ENCODE results near the gene MATN1.

MATN1 gene

GRCh38 chr1:30693366-30693765, 30.0 kb downstream of the MATN1 start (continued):
- TF ChIP-seq, protein P1, sequence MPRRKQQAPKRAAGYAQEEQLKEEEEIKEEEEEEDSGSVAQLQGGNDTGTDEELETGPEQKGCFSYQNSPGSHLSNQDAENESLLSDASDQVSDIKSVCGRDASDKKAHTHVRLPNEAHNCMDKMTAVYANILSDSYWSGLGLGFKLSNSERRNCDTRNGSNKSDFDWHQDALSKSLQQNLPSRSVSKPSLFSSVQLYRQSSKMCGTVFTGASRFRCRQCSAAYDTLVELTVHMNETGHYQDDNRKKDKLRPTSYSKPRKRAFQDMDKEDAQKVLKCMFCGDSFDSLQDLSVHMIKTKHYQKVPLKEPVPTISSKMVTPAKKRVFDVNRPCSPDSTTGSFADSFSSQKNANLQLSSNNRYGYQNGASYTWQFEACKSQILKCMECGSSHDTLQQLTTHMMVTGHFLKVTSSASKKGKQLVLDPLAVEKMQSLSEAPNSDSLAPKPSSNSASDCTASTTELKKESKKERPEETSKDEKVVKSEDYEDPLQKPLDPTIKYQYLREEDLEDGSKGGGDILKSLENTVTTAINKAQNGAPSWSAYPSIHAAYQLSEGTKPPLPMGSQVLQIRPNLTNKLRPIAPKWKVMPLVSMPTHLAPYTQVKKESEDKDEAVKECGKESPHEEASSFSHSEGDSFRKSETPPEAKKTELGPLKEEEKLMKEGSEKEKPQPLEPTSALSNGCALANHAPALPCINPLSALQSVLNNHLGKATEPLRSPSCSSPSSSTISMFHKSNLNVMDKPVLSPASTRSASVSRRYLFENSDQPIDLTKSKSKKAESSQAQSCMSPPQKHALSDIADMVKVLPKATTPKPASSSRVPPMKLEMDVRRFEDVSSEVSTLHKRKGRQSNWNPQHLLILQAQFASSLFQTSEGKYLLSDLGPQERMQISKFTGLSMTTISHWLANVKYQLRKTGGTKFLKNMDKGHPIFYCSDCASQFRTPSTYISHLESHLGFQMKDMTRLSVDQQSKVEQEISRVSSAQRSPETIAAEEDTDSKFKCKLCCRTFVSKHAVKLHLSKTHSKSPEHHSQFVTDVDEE (CRISPR knock-in tag; IDR thresholded peaks at IDR 0.05) = no peak
- TF ChIP-seq ZNF70 (CRISPR knock-in tag; IDR thresholded peaks at IDR 0.05) (no peak), POU6F1 (CRISPR knock-in tag; IDR thresholded peaks at IDR 0.05; ENCODE audit: borderline replicate concordance, low read depth) (no peak)

GRCh38 chr1:30692948-30693301, 30.5 kb downstream of the MATN1 start:
- TF ChIP-seq ZC3H10 (CRISPR knock-in tag; IDR thresholded peaks at IDR 0.05) = no peak
- TF ChIP-seq SNAI2 (CRISPR knock-in tag; IDR thresholded peaks at IDR 0.05) = no peak
- TF ChIP-seq TCF4 (CRISPR knock-in tag; IDR thresholded peaks at IDR 0.05; ENCODE audit: borderline replicate concordance) = no peak
- no peak for TF ChIP-seq OSR1 (CRISPR knock-in tag; IDR thresholded peaks at IDR 0.05)
- TF ChIP-seq CREB5 (CRISPR knock-in tag; IDR thresholded peaks at IDR 0.05; ENCODE audit: low read depth) = no peak
- TF ChIP-seq, protein P2, sequence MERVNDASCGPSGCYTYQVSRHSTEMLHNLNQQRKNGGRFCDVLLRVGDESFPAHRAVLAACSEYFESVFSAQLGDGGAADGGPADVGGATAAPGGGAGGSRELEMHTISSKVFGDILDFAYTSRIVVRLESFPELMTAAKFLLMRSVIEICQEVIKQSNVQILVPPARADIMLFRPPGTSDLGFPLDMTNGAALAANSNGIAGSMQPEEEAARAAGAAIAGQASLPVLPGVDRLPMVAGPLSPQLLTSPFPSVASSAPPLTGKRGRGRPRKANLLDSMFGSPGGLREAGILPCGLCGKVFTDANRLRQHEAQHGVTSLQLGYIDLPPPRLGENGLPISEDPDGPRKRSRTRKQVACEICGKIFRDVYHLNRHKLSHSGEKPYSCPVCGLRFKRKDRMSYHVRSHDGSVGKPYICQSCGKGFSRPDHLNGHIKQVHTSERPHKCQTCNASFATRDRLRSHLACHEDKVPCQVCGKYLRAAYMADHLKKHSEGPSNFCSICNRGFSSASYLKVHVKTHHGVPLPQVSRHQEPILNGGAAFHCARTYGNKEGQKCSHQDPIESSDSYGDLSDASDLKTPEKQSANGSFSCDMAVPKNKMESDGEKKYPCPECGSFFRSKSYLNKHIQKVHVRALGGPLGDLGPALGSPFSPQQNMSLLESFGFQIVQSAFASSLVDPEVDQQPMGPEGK (CRISPR knock-in tag; IDR thresholded peaks at IDR 0.05; ENCODE audit: borderline replicate concordance) = no peak
- TF ChIP-seq GLIS3 (CRISPR knock-in tag; IDR thresholded peaks at IDR 0.05) = no peak
- no peak for TF ChIP-seq POU6F1 (CRISPR knock-in tag; IDR thresholded peaks at IDR 0.05; ENCODE audit: borderline replicate concordance, low read depth)
- no peak for TF ChIP-seq ZNF70 (CRISPR knock-in tag; IDR thresholded peaks at IDR 0.05)
- no peak for TF ChIP-seq ESRRG (CRISPR knock-in tag; IDR thresholded peaks at IDR 0.05)
- no peak for TF ChIP-seq TOX (CRISPR knock-in tag; IDR thresholded peaks at IDR 0.05; ENCODE audit: borderline replicate concordance)
- TF ChIP-seq, protein P1 (CRISPR knock-in tag; IDR thresholded peaks at IDR 0.05) = no peak
- ATAC-seq = no peak

DNA sequence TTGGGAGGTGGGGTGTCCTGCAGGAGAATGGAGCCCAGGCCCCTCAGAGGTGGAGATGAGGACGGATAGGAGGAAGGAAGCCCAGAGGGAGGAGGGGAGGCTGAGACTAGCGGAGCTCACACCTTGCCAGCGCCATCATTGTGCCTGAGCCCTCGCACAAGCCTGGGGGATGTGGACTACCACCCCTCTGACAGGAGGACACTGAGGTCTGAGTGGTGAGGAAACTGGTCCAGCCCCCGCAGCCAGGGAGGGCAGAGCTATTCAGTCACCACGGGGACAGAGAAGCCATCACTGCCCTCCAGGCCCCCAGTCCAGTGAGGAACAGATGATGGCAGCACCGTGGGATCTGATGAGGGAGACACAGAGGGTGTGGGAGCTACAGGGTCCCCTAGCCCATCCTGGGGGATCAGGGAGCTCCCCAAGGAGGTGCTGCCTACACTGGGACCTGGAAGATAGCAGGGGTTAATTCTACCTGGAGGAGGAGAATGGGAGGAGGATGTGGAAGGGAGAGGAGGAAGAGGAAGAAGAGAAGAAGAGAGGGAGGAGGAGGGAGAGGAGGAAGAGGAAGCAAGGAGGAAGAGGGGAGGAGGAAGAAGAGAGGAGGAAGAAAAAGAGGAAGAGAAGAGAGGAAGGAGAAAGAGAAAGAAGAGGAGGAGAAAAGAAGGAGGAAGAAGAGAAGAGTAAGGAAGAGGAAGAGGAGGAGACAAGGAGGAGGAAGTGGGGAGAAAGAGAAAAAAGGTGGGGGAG, 31.0 kb downstream of the MATN1 start:
- ATAC-seq = no peak
- no peak for TF ChIP-seq ESRRG (CRISPR knock-in tag; IDR thresholded peaks at IDR 0.05)

DNA sequence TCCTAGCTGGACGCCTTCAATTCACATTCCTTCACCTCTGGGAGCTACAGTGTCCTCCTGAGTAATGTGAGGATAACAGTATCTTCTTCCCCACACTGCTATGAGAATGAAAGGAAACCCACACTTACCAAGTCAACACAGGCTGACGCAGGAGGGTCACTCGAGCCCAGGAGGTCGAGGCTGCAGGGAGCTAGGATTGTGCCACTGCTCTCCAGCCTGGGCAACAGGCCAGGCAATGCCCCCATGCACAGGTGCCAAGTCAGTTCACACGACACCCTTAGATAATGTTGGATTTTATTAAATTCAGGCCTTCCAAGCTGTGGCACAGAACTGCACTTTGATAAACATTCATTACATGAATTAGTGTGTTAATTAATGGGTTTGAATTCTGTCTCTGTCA, 31.9 kb downstream of the MATN1 start:
- ATAC-seq = no peak
- TF ChIP-seq POU6F1 (CRISPR knock-in tag; IDR thresholded peaks at IDR 0.05; ENCODE audit: borderline replicate concordance, low read depth) (no peak), ZFP30 (CRISPR knock-in tag; IDR thresholded peaks at IDR 0.05) (no peak), ZNF70 (CRISPR knock-in tag; IDR thresholded peaks at IDR 0.05) (no peak), OSR1 (CRISPR knock-in tag; IDR thresholded peaks at IDR 0.05) (no peak), ZFP3 (CRISPR knock-in tag; IDR thresholded peaks at IDR 0.05) (no peak), ESRRG (CRISPR knock-in tag; IDR thresholded peaks at IDR 0.05) (no peak), GLIS3 (CRISPR knock-in tag; IDR thresholded peaks at IDR 0.05) (no peak), ZNF8 (CRISPR knock-in tag; IDR thresholded peaks at IDR 0.05) (no peak), CSDC2 (CRISPR knock-in tag; IDR thresholded peaks at IDR 0.05) (no peak), RARB (CRISPR knock-in tag; IDR thresholded peaks at IDR 0.05) (no peak), ISL1 (CRISPR knock-in tag; IDR thresholded peaks at IDR 0.05) (no peak)
- TF ChIP-seq, protein P2 (CRISPR knock-in tag; IDR thresholded peaks at IDR 0.05; ENCODE audit: borderline replicate concordance) = no peak

All from SK-N-SH treated with all-trans-retinoic acid at 6 μM for 48 hours (cell line).